NT2/D1 (cell line): ENCODE measurements around the gene SPPL2C.

Experiments used
- SUZ12 ChIP-seq: IDR thresholded peaks from 2 replicates; pipeline ENCODE4 v1.6.1; 2011; ENCODE audit not compliant: insufficient read length, insufficient read depth; ENCODE audit errors: extremely low read depth
- YY1 ChIP-seq: IDR thresholded peaks from 2 replicates; pipeline ENCODE4 v1.6.1; 2011; ENCODE audit not compliant: insufficient read length, insufficient read depth
- ZNF274 ChIP-seq: IDR thresholded peaks from 2 replicates; pipeline ENCODE4 v1.6.1; 2011; ENCODE audit warnings: mild to moderate bottlenecking, low read depth, low read length

- no peak for TF ChIP-seq ZNF274
- TF ChIP-seq YY1: no peak
- no peak for TF ChIP-seq SUZ12
Observed at GRCh38 chr17:45815752-45816151, 28.9 kb upstream of the SPPL2C start.
